GM12892 (cell line): Measurements from ENCODE around the gene PLPP4.

Source experiments
- POLR2A ChIP-seq: IDR thresholded peaks from 2 replicates; pipeline ENCODE4 v1.6.1; 2011; ENCODE audit warnings: low read depth, low read length, control low read depth
- TAF1 ChIP-seq: IDR thresholded peaks from 2 replicates; pipeline ENCODE4 v1.6.1; 2011; ENCODE audit warnings: low read depth, mild to moderate bottlenecking, control low read depth, low read length, borderline replicate concordance

GRCh38 chr10:120606051-120606764, 149.2 kb downstream of the PLPP4 start:
- TF ChIP-seq POLR2A (no peak), TAF1 (no peak)
